ENCODE measurements around the gene LRRC4C. TPM values are rescaled to one million over a fixed set of nuclear protein-coding genes. Genes with fewer than 3 reads are reported as not detected.
"Not testable (repeated sequence)": the region's sequence is repeated elsewhere in the genome, so short reads cannot be mapped to it uniquely, and the experiment has no call there.

LRRC4C gene
- total RNA-seq, 1 donor from 2014 or later = 0.41 TPM

DNA sequence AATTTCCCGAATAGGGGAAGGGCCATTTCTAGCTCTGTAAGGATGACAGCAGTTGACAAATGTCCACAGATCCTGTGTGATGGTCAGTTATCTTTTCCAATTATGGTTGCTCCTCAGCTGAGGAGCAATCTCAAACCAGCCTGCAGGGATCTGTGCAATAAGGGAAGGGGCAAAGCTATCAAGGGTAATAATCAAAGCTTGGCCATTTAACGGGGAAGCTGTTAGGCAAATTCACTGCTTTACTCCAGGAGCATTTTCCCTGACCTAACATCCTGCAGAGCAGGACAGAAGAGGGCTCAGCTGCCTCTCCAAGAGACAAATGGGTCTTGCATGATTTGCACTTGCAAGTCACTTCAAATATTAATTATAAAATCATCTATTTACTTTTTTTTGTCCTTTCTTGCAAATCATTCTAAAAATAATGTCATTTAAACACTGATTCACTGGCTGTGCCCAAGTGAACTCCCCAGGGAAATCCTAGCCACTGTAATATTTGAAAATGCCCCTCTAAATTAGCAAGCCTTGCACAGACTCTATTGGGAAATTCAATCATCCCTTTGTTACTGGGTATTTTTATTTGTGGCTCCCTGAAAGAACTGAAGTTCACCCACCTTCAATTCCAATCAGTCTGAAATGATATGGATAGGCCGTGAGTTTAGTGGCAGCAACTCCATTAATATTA, 1256.7 kb downstream of the LRRC4C start:
- no peak for DNase-seq
- Histone ChIP-seq H3K36me3 (no peaks in the 10 kb centered on the region), H3K4me3 (no peak overlapping the region), H3K9me3 (replicated peaks) (no peaks in the 10 kb centered on the region), H3K27me3 (ENCODE audit: low read depth) (no peaks in the 10 kb centered on the region), H3K27ac (replicated peaks) (no peak overlapping the region), H3K4me1 (no peaks in the 10 kb centered on the region)
- intact Hi-C loops (cut with micrococcal nuclease) = no loop called here
- no peak for TF ChIP-seq CTCF (IDR thresholded peaks at IDR 0.05; ENCODE audit: borderline replicate concordance)

GRCh38 chr11:40192590-40192989, 1266.9 kb downstream of the LRRC4C start:
- intact Hi-C loops (cut with micrococcal nuclease) = not testable (repeated sequence)

GRCh38 chr11:40190294-40190693, 1269.2 kb downstream of the LRRC4C start:
- intact Hi-C loops (cut with micrococcal nuclease) = no loop called here
- Histone ChIP-seq H3K36me3 (no peaks in the 10 kb centered on the region), H3K9me3 (replicated peaks) (no peaks in the 10 kb centered on the region), H3K4me1 (no peaks in the 10 kb centered on the region), H3K27me3 (ENCODE audit: low read depth) (peaks cover 10% of the 10 kb centered on the region), H3K4me3 (no peak overlapping the region), H3K27ac (replicated peaks) (no peak overlapping the region)
- no peak for DNase-seq
- TF ChIP-seq CTCF (IDR thresholded peaks at IDR 0.05; ENCODE audit: borderline replicate concordance) = no peak

More at GRCh38 chr11:40192590-40192989, 1266.9 kb downstream of the LRRC4C start:
- not testable (repeated sequence) for H3K27ac ChIP-seq (replicated peaks); H3K27me3 ChIP-seq (ENCODE audit: low read depth); H3K4me1 ChIP-seq; DNase-seq; H3K36me3 ChIP-seq; H3K9me3 ChIP-seq (replicated peaks); H3K4me3 ChIP-seq

DNA sequence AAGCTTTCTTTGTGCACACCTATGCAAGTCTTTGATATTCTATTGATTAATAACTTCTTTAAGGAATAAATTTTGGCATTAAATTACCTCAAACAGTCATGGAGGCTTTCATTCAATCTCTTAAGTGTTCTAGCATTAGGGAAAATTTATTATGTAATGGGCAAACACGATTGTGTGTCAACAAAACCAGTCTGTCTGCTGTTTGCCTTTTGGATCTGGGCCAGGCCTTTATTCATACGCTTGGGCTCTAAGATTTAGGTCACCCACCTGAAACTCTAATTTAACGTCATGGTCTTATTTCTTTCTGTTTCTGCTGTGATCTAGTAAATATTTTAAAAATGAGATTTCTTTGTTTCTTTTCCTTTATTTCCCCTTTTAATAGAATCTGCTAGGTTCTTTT, 1270.6 kb downstream of the LRRC4C start:
- DNase-seq = no peak
- Histone ChIP-seq H3K4me1 (no peaks in the 10 kb centered on the region), H3K27ac (replicated peaks) (no peak overlapping the region), H3K9me3 (replicated peaks) (no peaks in the 10 kb centered on the region), H3K36me3 (no peaks in the 10 kb centered on the region), H3K27me3 (ENCODE audit: low read depth) (peaks cover 10% of the 10 kb centered on the region), H3K4me3 (no peak overlapping the region)
- intact Hi-C loops (cut with micrococcal nuclease) = no loop called here
- no peak for TF ChIP-seq CTCF (IDR thresholded peaks at IDR 0.05; ENCODE audit: borderline replicate concordance)

- no peak for TF ChIP-seq CTCF (IDR thresholded peaks at IDR 0.05; ENCODE audit: borderline replicate concordance)
- Histone ChIP-seq H3K27me3 (ENCODE audit: low read depth) (peaks cover 7% of the 10 kb centered on the region), H3K9me3 (replicated peaks) (no peaks in the 10 kb centered on the region), H3K4me1 (no peaks in the 10 kb centered on the region), H3K36me3 (no peaks in the 10 kb centered on the region), H3K4me3 (no peak overlapping the region), H3K27ac (replicated peaks) (no peak overlapping the region)
- no peak for DNase-seq
- intact Hi-C loops (cut with micrococcal nuclease) = no loop called here
Observed at GRCh38 chr11:40187295-40187694, 1272.2 kb downstream of the LRRC4C start.

GRCh38 chr11:40186437-40187263, 1272.8 kb downstream of the LRRC4C start:
- Histone ChIP-seq H3K4me3 (no peak overlapping the region), H3K27me3 (ENCODE audit: low read depth) (peaks cover under 1% of the 10 kb centered on the region), H3K4me1 (no peaks in the 10 kb centered on the region), H3K9me3 (replicated peaks) (no peaks in the 10 kb centered on the region), H3K27ac (replicated peaks) (no peak overlapping the region), H3K36me3 (no peaks in the 10 kb centered on the region)
- intact Hi-C loops (cut with micrococcal nuclease) = no loop called here
- DNase-seq = no peak
- no peak for TF ChIP-seq CTCF (IDR thresholded peaks at IDR 0.05; ENCODE audit: borderline replicate concordance)

All from left ventricle myocardium inferior (tissue), 1 donor.